GM10847 (cell line): ENCODE results near the gene SCAF8.

Experiments
- POLR2A ChIP-seq: IDR thresholded peaks from 2 replicates; pipeline ENCODE4 v1.6.1; 2011; ENCODE audit not compliant: insufficient read length; ENCODE audit errors: extremely low read depth

The SCAF8 gene

GRCh38 chr6:154878871-154879491, 145.8 kb downstream of the SCAF8 start:
- no peak for TF ChIP-seq POLR2A

GRCh38 chr6:154882107-154882506, 148.9 kb downstream of the SCAF8 start:
- TF ChIP-seq POLR2A, result no peak
